ENCODE results near the gene GNB1L.

GNB1L gene

DNA sequence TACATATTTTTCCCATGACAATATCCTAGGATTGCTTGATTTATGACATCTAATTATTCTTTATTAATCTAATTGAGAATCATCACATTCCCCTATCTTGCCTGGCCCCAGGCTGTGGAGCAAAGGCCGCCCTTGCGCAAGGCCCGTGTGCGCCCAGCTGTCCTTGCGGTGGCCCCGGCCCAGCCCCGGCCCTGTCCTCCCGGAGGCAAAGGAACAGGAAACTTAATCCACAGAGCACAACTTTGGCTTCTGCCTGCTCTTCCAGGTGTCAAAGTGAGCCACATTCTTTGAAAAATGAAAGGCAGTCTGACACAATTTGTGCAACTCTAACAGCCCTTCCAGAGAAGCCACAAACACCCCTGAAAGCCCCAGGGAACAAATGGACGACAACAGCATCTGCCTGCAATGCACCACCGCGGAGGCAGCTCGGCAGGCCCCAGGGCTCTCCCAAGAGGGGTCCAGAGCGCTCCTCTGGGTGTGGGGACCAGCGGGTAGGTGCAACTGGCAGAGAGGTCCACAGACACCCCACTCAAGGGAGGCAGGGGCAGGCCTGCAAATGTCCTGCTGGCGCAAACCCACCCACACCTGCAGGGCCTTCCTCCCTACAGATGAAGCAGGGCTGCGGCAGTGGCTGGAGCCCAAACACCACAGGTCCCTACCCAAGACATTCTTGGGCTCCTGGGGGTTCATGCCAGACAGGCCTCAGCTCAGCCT lies 30.3 kb downstream of the GNB1L start:
- Histone ChIP-seq H3K36me3 (replicated peaks; ENCODE audit: insufficient read depth, low read length) (no peaks in the 10 kb centered on the region), H2AFZ (ENCODE audit: low read length) (no peak overlapping the region), H3K4me2 (ENCODE audit: low read depth, low read length) (no peak overlapping the region), H3K27me3 (replicated peaks; ENCODE audit: insufficient read depth, low read length) (no peaks in the 10 kb centered on the region), H4K20me1 (ENCODE audit: insufficient read depth, low read length) (no peaks in the 10 kb centered on the region), H3K4me1 (ENCODE audit: low read length) (no peaks in the 10 kb centered on the region), H3K79me2 (ENCODE audit: low read length) (peaks cover 11% of the 10 kb centered on the region; the same call in 1 of the 2 replicates), H3K27ac (ENCODE audit: low read length) (peak overlapping the region; percentile 39; the same call in 1 of the 2 replicates), H3K4me3 (ENCODE audit: low read length) (no peak overlapping the region), H3K9ac (ENCODE audit: low read length) (no peak overlapping the region), H3F3A (ENCODE audit: insufficient read depth, low read length) (no peaks in the 10 kb centered on the region), H3K9me2 (replicated peaks; ENCODE audit: insufficient read depth, low read length) (no peaks in the 10 kb centered on the region), H3K9me3 (replicated peaks; ENCODE audit: insufficient read depth, low read length) (no peaks in the 10 kb centered on the region)
- no peak for DNase-seq
- TF ChIP-seq, protein P1, sequence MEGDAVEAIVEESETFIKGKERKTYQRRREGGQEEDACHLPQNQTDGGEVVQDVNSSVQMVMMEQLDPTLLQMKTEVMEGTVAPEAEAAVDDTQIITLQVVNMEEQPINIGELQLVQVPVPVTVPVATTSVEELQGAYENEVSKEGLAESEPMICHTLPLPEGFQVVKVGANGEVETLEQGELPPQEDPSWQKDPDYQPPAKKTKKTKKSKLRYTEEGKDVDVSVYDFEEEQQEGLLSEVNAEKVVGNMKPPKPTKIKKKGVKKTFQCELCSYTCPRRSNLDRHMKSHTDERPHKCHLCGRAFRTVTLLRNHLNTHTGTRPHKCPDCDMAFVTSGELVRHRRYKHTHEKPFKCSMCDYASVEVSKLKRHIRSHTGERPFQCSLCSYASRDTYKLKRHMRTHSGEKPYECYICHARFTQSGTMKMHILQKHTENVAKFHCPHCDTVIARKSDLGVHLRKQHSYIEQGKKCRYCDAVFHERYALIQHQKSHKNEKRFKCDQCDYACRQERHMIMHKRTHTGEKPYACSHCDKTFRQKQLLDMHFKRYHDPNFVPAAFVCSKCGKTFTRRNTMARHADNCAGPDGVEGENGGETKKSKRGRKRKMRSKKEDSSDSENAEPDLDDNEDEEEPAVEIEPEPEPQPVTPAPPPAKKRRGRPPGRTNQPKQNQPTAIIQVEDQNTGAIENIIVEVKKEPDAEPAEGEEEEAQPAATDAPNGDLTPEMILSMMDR (IDR thresholded peaks at IDR 0.05; ENCODE audit: low read length) = no peak
- TF ChIP-seq EZH2phosphoT487 (IDR thresholded peaks at IDR 0.05; ENCODE audit: low read length) (no peak), EZH2 (optimal IDR thresholded peaks at IDR 0.05; ENCODE audit: low read depth, low read length) (no peak)

DNA sequence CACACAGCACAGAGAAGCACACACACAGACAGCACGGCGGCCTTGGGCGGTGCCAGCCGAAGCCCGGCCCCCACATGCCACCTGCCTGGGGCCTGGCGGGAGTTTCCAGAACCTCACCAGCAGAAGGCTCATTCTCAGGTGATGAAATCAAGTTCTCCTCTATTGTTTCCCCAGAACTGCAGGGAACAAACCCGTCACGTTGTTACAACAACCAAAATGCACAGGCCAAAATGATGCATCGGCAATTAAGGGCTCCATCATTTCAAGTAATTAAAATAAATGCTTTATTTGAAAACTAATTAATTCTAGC lies 30.8 kb downstream of the GNB1L start:
- Histone ChIP-seq H3F3A (ENCODE audit: insufficient read depth, low read length) (no peaks in the 10 kb centered on the region), H3K9ac (ENCODE audit: low read length) (no peak overlapping the region), H3K4me1 (ENCODE audit: low read length) (no peaks in the 10 kb centered on the region), H3K27me3 (replicated peaks; ENCODE audit: insufficient read depth, low read length) (no peaks in the 10 kb centered on the region), H3K4me3 (ENCODE audit: low read length) (no peak overlapping the region), H3K9me3 (replicated peaks; ENCODE audit: insufficient read depth, low read length) (no peaks in the 10 kb centered on the region), H3K4me2 (ENCODE audit: low read depth, low read length) (no peak overlapping the region), H3K36me3 (replicated peaks; ENCODE audit: insufficient read depth, low read length) (no peaks in the 10 kb centered on the region), H3K9me2 (replicated peaks; ENCODE audit: insufficient read depth, low read length) (no peaks in the 10 kb centered on the region), H2AFZ (ENCODE audit: low read length) (no peak overlapping the region), H3K27ac (ENCODE audit: low read length) (peak overlapping the region; percentile 39; the same call in 1 of the 2 replicates), H3K79me2 (ENCODE audit: low read length) (peaks cover 11% of the 10 kb centered on the region; the same call in 1 of the 2 replicates), H4K20me1 (ENCODE audit: insufficient read depth, low read length) (no peaks in the 10 kb centered on the region)
- TF ChIP-seq EZH2 (optimal IDR thresholded peaks at IDR 0.05; ENCODE audit: low read depth, low read length) = no peak
- TF ChIP-seq, protein P1 (IDR thresholded peaks at IDR 0.05; ENCODE audit: low read length) = no peak
- no peak for TF ChIP-seq EZH2phosphoT487 (IDR thresholded peaks at IDR 0.05; ENCODE audit: low read length)
- peak; percentile 62 for DNase-seq

DNA sequence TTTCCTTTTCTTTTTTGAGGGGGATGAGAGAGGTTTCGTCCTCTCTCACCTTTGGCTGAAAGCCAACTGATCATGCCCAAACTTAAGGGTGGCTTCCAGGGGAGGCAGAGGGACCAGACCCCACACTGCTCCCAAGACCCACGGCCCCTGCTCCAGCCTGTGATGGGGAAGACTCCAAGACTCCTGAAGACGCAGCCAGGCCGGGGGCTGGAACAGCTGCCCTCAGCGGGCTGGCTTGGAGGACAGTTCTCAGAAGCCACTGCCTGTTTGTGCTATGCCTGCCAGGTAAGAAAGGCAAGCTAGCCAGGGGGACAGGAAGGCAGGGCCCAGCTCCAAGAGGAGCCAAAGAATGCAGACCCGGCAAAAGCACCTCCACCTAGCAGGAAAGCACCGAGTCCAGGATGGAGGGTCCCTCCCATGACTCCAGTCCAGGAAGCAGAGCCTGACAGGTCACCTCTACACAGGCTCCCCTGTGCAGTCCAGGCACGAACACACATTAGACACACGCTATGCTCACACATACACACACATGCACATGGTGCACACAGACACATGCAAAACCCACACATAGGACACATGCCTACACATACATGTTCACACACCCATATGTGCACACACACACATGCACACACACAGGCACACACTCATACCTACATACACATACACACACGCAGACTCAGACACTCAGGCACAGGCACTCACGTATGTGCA lies 31.3 kb downstream of the GNB1L start:
- Histone ChIP-seq H3K4me2 (ENCODE audit: low read depth, low read length) (no peak overlapping the region), H3K27ac (ENCODE audit: low read length) (no peak overlapping the region), H3K79me2 (ENCODE audit: low read length) (peaks cover 11% of the 10 kb centered on the region; the same call in 1 of the 2 replicates), H3K4me3 (ENCODE audit: low read length) (no peak overlapping the region), H3K9ac (ENCODE audit: low read length) (no peak overlapping the region), H4K20me1 (ENCODE audit: insufficient read depth, low read length) (no peaks in the 10 kb centered on the region), H3F3A (ENCODE audit: insufficient read depth, low read length) (no peaks in the 10 kb centered on the region), H3K9me2 (replicated peaks; ENCODE audit: insufficient read depth, low read length) (no peaks in the 10 kb centered on the region), H3K27me3 (replicated peaks; ENCODE audit: insufficient read depth, low read length) (no peaks in the 10 kb centered on the region), H3K4me1 (ENCODE audit: low read length) (no peaks in the 10 kb centered on the region), H3K9me3 (replicated peaks; ENCODE audit: insufficient read depth, low read length) (no peaks in the 10 kb centered on the region), H3K36me3 (replicated peaks; ENCODE audit: insufficient read depth, low read length) (no peaks in the 10 kb centered on the region), H2AFZ (ENCODE audit: low read length) (no peak overlapping the region)
- DNase-seq = no peak
- no peak for TF ChIP-seq EZH2phosphoT487 (IDR thresholded peaks at IDR 0.05; ENCODE audit: low read length)
- TF ChIP-seq, protein P1 (IDR thresholded peaks at IDR 0.05; ENCODE audit: low read length) = no peak
- no peak for TF ChIP-seq EZH2 (optimal IDR thresholded peaks at IDR 0.05; ENCODE audit: low read depth, low read length)
